ENCODE results near the gene CCDC18. TPM values are rescaled to one million over a fixed set of nuclear protein-coding genes. Genes with fewer than 3 reads are reported as not detected.

The CCDC18 gene, protein sequence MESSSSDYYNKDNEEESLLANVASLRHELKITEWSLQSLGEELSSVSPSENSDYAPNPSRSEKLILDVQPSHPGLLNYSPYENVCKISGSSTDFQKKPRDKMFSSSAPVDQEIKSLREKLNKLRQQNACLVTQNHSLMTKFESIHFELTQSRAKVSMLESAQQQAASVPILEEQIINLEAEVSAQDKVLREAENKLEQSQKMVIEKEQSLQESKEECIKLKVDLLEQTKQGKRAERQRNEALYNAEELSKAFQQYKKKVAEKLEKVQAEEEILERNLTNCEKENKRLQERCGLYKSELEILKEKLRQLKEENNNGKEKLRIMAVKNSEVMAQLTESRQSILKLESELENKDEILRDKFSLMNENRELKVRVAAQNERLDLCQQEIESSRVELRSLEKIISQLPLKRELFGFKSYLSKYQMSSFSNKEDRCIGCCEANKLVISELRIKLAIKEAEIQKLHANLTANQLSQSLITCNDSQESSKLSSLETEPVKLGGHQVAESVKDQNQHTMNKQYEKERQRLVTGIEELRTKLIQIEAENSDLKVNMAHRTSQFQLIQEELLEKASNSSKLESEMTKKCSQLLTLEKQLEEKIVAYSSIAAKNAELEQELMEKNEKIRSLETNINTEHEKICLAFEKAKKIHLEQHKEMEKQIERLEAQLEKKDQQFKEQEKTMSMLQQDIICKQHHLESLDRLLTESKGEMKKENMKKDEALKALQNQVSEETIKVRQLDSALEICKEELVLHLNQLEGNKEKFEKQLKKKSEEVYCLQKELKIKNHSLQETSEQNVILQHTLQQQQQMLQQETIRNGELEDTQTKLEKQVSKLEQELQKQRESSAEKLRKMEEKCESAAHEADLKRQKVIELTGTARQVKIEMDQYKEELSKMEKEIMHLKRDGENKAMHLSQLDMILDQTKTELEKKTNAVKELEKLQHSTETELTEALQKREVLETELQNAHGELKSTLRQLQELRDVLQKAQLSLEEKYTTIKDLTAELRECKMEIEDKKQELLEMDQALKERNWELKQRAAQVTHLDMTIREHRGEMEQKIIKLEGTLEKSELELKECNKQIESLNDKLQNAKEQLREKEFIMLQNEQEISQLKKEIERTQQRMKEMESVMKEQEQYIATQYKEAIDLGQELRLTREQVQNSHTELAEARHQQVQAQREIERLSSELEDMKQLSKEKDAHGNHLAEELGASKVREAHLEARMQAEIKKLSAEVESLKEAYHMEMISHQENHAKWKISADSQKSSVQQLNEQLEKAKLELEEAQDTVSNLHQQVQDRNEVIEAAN (N-terminal part only)
- 1 to 10 TPM; 2.8 to 6.3 (median 3.3) TPM for polyA plus RNA-seq

- Mint-ChIP-seq H3K27ac (peak within 1 kb of the TSS; percentile 96 to 100 (median 98)), H3K9me3 (no peaks in the 10 kb centered on the region), H3K4me3 (peak within 1 kb of the TSS; percentile 94 to 99 (median 96)), H3K36me3 (no peaks in the 10 kb centered on the region), H3K4me1 (peaks cover 49 to 59% of the 10 kb centered on the region in 2 donors), H3K27me3 (ENCODE audit: low read depth in 3 of 3) (peaks cover 15 to 17% (median 15%) of the 10 kb centered on the region in 3 donors)
- DNase-seq: no peak
Observed at GRCh38 chr1:93180723-93181613, at the start of gene CCDC18. CCDC18 (plus strand) TSS chr1:93180724; CDS start chr1:93183362, 2,638 bp downstream.

DNA sequence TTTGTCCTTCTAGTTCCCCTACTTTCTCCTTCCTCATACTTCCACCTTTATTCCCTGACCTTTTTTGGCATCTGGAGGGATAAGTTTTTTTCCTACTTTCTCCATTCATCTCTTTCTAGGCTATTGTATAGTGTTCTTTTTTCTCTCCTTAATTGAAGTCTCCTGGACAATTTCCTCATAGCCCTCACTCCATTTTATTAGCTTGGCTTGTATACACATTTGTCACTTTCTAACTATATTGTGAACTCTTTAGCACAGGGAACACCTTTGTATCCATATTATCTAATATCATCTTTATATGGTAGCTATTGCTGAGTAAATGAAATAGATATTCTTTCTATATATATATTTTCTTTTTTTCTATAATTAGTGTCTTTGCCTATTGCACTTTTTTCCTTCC is 47.9 kb upstream of the CCDC18 start:
- Mint-ChIP-seq H3K9me3 (no peaks in the 10 kb centered on the region), H3K27me3 (ENCODE audit: low read depth in 3 of 3) (no peaks in the 10 kb centered on the region), H3K4me1 (no peaks in the 10 kb centered on the region), H3K27ac (no peak overlapping the region), H3K36me3 (peaks cover 4 to 12% (median 8%) of the 10 kb centered on the region in 3 donors), H3K4me3 (no peak overlapping the region)
- DNase-seq: no peak

DNA sequence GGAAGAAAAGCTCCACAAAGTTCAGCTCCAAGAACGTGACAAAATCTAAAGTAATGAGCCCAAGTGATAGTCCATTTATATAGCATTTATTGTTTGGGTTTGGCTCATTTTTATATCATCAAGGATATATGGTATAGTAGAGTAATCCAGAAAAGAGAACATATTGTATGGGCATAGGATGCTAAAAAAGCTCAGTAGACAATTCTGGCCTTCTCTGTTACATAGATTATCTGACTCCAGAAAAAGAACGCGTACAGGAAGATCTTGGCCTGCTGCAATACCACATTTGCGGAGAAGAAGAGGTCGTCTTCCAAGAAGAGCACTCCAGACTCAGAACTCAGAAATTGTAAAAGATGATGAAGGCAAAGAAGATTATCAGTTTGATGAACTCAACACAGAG is 44.1 kb upstream of the CCDC18 start:
- no peak overlapping the region for H3K27ac Mint-ChIP-seq
- no peak for DNase-seq
- H3K9me3 Mint-ChIP-seq: no peaks in the 10 kb centered on the region
- peaks cover 4 to 18% (median 8%) of the 10 kb centered on the region in 3 donors for H3K36me3 Mint-ChIP-seq
- no peaks in the 10 kb centered on the region for H3K27me3 Mint-ChIP-seq (ENCODE audit: low read depth in 3 of 3)
- H3K4me3 Mint-ChIP-seq: no peak overlapping the region
- H3K4me1 Mint-ChIP-seq: no peaks in the 10 kb centered on the region

DNA sequence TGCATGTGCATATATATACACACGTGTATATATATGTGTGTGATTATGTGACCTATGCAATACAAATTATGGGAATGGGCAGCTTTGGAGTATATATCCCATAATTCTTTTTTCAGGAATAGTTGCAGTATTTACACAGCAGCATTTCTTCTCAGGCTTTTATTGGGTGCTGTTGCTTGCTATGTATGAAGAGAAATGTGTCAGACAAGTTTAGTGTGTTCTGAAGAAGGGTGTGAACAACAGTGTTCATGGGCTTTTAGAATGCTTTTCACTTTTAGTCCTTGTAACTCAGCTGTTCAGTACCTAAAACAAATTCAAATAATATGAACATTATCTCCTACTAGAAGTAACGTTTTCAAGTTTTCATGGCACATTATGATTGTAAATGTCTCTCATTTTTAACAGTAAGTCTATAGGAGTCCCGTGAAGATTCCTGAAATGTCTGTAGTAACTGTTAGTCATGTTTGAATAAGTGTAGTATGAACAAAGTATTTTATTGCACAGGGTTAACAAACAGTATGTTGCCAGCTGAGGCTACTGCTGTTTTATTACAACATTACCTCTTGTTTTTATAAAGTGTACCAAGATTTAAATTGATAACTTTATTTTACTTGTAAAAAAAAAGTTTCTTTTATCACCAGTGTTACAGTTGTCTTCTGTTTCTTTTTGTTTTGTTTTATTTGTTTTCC is 42.8 kb upstream of the CCDC18 start:
- H3K9me3 Mint-ChIP-seq: no peaks in the 10 kb centered on the region
- H3K4me1 Mint-ChIP-seq: peaks cover 0 to 3% of the 10 kb centered on the region in 2 donors
- no peak overlapping the region for H3K4me3 Mint-ChIP-seq
- H3K36me3 Mint-ChIP-seq: peaks cover 4 to 18% (median 8%) of the 10 kb centered on the region in 3 donors
- no peak overlapping the region for H3K27ac Mint-ChIP-seq
- H3K27me3 Mint-ChIP-seq (ENCODE audit: low read depth in 3 of 3): no peaks in the 10 kb centered on the region
- no peak for DNase-seq

DNA sequence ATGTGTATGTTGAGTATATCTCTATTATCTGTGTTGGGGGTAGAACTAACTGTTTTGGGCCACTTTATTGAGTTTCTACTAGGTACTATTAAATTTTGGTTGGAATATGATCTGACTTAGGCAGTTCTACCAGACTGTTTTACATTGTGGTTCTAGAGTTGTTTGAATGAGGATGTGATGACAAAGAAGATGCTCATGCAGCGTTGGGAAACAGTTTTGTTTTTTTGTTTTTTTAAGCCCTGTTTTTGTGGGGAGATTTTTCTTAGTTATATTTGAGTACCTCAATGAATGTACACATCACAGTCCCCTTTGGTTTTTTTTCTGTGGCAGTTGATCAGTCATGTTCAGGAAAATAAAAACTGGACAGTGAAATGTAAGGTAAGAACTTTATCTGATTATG is 40.4 kb upstream of the CCDC18 start:
- peaks cover 0 to 9% of the 10 kb centered on the region in 2 donors for H3K4me1 Mint-ChIP-seq
- DNase-seq: no peak
- H3K36me3 Mint-ChIP-seq: peaks cover 4 to 18% (median 8%) of the 10 kb centered on the region in 3 donors
- H3K27ac Mint-ChIP-seq: peak overlapping the region in 3 of 6 donors; percentile 42 to 74 (median 64)
- no peaks in the 10 kb centered on the region for H3K27me3 Mint-ChIP-seq (ENCODE audit: low read depth in 3 of 3)
- H3K4me3 Mint-ChIP-seq: no peak overlapping the region
- no peaks in the 10 kb centered on the region for H3K9me3 Mint-ChIP-seq

- DNase-seq: no peak
- Mint-ChIP-seq H3K9me3 (no peaks in the 10 kb centered on the region), H3K4me1 (peaks cover 0 to 9% of the 10 kb centered on the region in 2 donors), H3K27me3 (ENCODE audit: low read depth in 3 of 3) (peaks cover 0 to 7% (median 0%) of the 10 kb centered on the region in 3 donors), H3K36me3 (peaks cover 0 to 6% (median 0%) of the 10 kb centered on the region in 3 donors), H3K4me3 (no peak overlapping the region), H3K27ac (peak overlapping the region in 1 of 6 donors; percentile 30)
Observed at GRCh38 chr1:93142161-93142560, 38.4 kb upstream of the CCDC18 start.

GRCh38 chr1:93143136-93143535 is 37.4 kb upstream of the CCDC18 start:
- Mint-ChIP-seq H3K9me3 (no peaks in the 10 kb centered on the region), H3K4me3 (no peak overlapping the region)

DNA sequence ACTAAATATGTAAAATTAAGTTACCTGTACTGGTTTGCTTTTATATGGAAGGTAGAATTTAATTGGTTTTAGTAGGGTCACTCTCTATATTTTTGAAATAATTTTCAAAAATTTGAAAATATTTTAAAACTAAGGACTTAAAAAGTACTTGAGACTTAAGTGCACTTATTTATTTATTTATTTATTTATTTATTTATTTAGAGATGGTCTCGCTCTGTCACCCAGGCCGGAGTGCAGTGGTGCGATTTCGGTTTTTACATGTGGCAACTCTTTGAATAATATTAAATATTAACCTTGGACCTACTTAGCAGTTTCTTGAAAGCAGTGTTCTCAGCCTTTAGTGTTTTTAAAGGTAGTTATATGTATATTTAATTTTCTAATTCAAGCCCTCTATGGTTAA is 36.8 kb upstream of the CCDC18 start:
- Mint-ChIP-seq H3K27me3 (ENCODE audit: low read depth in 3 of 3) (peaks cover 0 to 7% (median 0%) of the 10 kb centered on the region in 3 donors), H3K9me3 (no peaks in the 10 kb centered on the region), H3K4me3 (no peak overlapping the region), H3K27ac (no peak overlapping the region), H3K4me1 (peaks cover 0 to 16% of the 10 kb centered on the region in 2 donors), H3K36me3 (peaks cover 0 to 6% (median 0%) of the 10 kb centered on the region in 3 donors)
- no peak for DNase-seq

More at GRCh38 chr1:93143136-93143535, 37.4 kb upstream of the CCDC18 start:
- peaks cover 0 to 6% (median 0%) of the 10 kb centered on the region in 3 donors for H3K36me3 Mint-ChIP-seq
- peaks cover 0 to 7% (median 0%) of the 10 kb centered on the region in 3 donors for H3K27me3 Mint-ChIP-seq (ENCODE audit: low read depth in 3 of 3)
- peaks cover 0 to 16% of the 10 kb centered on the region in 2 donors for H3K4me1 Mint-ChIP-seq
- H3K27ac Mint-ChIP-seq: peak overlapping the region in 2 of 6 donors; percentile 22 to 51
- no peak for DNase-seq

DNA sequence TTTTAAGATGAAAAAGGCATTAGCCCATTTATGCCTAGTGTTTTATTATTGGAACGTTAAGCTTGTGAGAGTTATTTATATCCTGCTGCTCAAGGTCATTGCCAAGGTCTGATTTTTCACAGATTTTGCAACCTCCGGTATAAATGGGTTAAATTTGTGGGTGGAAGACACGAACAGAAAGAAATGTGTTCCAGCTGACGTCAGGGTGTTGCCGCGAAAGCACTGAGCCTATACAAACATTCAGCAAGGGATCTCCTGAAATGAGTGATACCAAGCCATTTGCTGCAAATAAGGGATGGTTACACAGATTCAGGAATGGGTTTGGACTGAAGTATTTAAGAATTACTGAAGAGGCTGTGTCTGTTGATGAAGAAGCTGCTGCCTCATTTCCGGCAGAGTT is 32.5 kb upstream of the CCDC18 start:
- DNase-seq: no peak
- Mint-ChIP-seq H3K4me1 (peaks cover 5 to 35% of the 10 kb centered on the region in 2 donors), H3K9me3 (no peaks in the 10 kb centered on the region), H3K27ac (peak overlapping the region in 2 of 6 donors; percentile 2 to 33), H3K36me3 (peaks cover 0 to 5% (median 0%) of the 10 kb centered on the region in 3 donors), H3K27me3 (ENCODE audit: low read depth in 3 of 3) (peaks cover 0 to 7% (median 0%) of the 10 kb centered on the region in 3 donors), H3K4me3 (no peak overlapping the region)

- Mint-ChIP-seq H3K9me3 (no peaks in the 10 kb centered on the region), H3K4me1 (peaks cover 14 to 45% of the 10 kb centered on the region in 2 donors), H3K4me3 (no peak overlapping the region), H3K27ac (peak overlapping the region in 5 of 6 donors; percentile 1 to 76 (median 39)), H3K27me3 (ENCODE audit: low read depth in 3 of 3) (peaks cover 0 to 5% (median 0%) of the 10 kb centered on the region in 3 donors), H3K36me3 (peaks cover 0 to 9% (median 0%) of the 10 kb centered on the region in 3 donors)
- DNase-seq: no peak
Observed at GRCh38 chr1:93150729-93151128, 29.8 kb upstream of the CCDC18 start.

DNA sequence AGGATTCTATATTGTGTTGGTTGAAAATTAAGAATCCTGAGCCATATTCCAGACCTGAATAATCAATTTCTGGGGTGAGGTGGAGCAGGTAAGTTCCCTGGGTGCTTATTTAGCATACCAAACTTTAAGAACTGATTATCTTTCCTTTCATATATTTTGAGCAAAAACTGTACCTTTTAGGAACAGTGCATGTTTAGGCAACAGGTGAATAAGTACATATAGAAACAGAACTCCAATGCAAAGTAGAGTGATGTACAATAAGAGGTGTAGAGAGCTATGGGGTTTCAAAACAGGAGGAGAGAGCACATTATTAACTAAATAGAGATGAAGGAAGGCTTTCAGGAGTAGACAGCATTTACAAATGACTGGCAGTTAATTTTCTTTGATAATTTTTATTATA is 29.1 kb upstream of the CCDC18 start:
- Mint-ChIP-seq H3K4me1 (peaks cover 14 to 51% of the 10 kb centered on the region in 2 donors), H3K27ac (peak overlapping the region in 2 of 6 donors; percentile 9 to 17), H3K9me3 (no peaks in the 10 kb centered on the region), H3K4me3 (no peak overlapping the region), H3K36me3 (peaks cover 4 to 13% (median 4%) of the 10 kb centered on the region in 3 donors), H3K27me3 (ENCODE audit: low read depth in 3 of 3) (peaks cover 0 to 5% (median 0%) of the 10 kb centered on the region in 3 donors)
- no peak for DNase-seq

DNA sequence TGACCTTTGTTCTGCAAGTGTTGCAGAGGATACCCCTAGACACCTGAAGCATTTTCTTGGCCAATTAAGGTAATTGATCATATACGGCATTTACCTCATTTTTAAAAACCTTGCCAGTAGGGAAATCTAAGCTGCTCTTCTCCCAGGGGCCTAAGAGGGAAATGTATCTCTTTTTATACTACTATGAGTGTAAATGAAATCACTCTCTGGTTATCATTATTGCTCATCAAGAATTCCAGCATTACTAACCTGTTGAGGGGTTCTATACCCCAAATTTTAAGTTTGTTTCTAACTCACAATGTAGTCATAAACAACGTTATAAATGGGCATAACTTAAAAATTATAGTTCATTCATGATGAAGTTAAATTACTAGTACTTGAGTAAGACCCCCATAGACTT is 27.7 kb upstream of the CCDC18 start:
- no peak for DNase-seq
- Mint-ChIP-seq H3K27me3 (ENCODE audit: low read depth in 3 of 3) (peaks cover 0 to 3% (median 0%) of the 10 kb centered on the region in 3 donors), H3K4me1 (peaks cover 14 to 47% of the 10 kb centered on the region in 2 donors), H3K27ac (no peak overlapping the region), H3K36me3 (peaks cover 4 to 13% (median 5%) of the 10 kb centered on the region in 3 donors), H3K9me3 (no peaks in the 10 kb centered on the region), H3K4me3 (no peak overlapping the region)
